ENCODE results near the gene TSPAN2.

Gene TSPAN2

GRCh38 chr1:115113766-115114165 is 24.5 kb upstream of the TSPAN2 start:
- Histone ChIP-seq H3K36me3 (ENCODE audit: insufficient read depth, low read length) (no peaks in the 10 kb centered on the region), H3K4me1 (ENCODE audit: insufficient read depth, low read length) (no peaks in the 10 kb centered on the region), H3K27ac (ENCODE audit: low read depth, low read length) (no peak overlapping the region), H3K9me3 (ENCODE audit: low read length) (no peaks in the 10 kb centered on the region), H3K4me3 (ENCODE audit: low read depth in 1 of 2, low read length in 2 of 2) (no peak overlapping the region), H3K27me3 (ENCODE audit: control insufficient read depth in 1 of 2, insufficient read depth in 2 of 2, low read length in 2 of 2) (no peaks in the 10 kb centered on the region), H3K9ac (ENCODE audit: low read length) (no peak overlapping the region)

DNA sequence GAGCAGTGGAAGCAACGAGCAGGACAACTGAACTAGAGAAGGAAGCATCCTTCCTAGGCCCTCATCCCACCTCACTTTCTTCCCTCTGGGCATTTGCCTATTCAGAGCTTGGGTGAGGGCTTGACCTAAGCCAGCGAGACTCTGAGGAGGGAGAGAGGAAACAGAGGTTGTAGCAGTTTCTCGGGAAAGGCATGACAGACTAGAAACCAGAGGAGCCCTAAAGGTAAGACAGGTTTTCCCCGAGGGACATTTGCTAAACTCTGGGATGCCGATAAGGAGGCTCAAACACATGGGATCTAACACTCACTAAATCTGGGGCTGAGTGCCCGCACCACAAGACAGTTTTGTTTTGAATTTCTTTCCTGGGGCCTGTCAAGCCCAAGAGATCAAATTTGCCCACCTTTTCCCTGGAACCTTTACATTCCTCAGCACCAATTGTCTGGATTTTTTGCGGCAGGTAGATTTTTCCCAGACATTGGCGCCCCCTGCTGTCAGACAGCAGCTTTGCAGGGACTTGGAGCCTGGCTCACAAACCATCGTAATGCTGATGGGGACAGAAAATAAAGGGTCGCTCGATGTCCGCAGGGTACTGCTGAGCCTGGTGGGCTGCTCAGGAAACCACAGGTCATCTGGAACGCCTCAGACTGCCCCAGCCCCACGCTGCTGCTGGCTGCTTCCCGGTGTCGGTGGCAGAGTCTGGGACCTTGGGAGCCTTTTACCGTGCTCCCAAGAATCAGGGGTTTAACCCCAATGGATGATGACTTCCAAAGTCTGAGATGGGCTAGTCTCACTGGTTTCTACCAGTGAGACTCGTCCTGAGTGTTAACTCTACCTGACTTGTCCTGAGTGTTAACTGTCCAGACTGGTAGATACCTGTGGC is 23.4 kb upstream of the TSPAN2 start:
- H3K9ac ChIP-seq (ENCODE audit: low read length) = no peak overlapping the region
- H3K9me3 ChIP-seq (ENCODE audit: low read length) = no peaks in the 10 kb centered on the region
- no peaks in the 10 kb centered on the region for H3K4me1 ChIP-seq (ENCODE audit: insufficient read depth, low read length)
- peak overlapping the region in 1 of 2 donors; percentile 2 for H3K4me3 ChIP-seq (ENCODE audit: low read depth in 1 of 2, low read length in 2 of 2)
- no peaks in the 10 kb centered on the region for H3K36me3 ChIP-seq (ENCODE audit: insufficient read depth, low read length)
- no peaks in the 10 kb centered on the region for H3K27me3 ChIP-seq (ENCODE audit: control insufficient read depth in 1 of 2, insufficient read depth in 2 of 2, low read length in 2 of 2)
- H3K27ac ChIP-seq (ENCODE audit: low read depth, low read length) = no peak overlapping the region

- Histone ChIP-seq H3K9me3 (ENCODE audit: low read length) (no peaks in the 10 kb centered on the region), H3K9ac (ENCODE audit: low read length) (no peak overlapping the region), H3K4me3 (ENCODE audit: low read depth in 1 of 2, low read length in 2 of 2) (no peak overlapping the region), H3K4me1 (ENCODE audit: insufficient read depth, low read length) (no peaks in the 10 kb centered on the region), H3K36me3 (ENCODE audit: insufficient read depth, low read length) (no peaks in the 10 kb centered on the region), H3K27me3 (ENCODE audit: control insufficient read depth in 1 of 2, insufficient read depth in 2 of 2, low read length in 2 of 2) (no peaks in the 10 kb centered on the region), H3K27ac (ENCODE audit: low read depth, low read length) (no peak overlapping the region)
Measured at GRCh38 chr1:115107516-115108260, 18.4 kb upstream of the TSPAN2 start.

- H3K4me3 ChIP-seq (ENCODE audit: low read depth in 1 of 2, low read length in 2 of 2) = no peak overlapping the region
- no peaks in the 10 kb centered on the region for H3K27me3 ChIP-seq (ENCODE audit: control insufficient read depth in 1 of 2, insufficient read depth in 2 of 2, low read length in 2 of 2)
- H3K9ac ChIP-seq (ENCODE audit: low read length) = no peak overlapping the region
- H3K36me3 ChIP-seq (ENCODE audit: insufficient read depth, low read length) = no peaks in the 10 kb centered on the region
- peaks cover 2% of the 10 kb centered on the region for H3K4me1 ChIP-seq (ENCODE audit: insufficient read depth, low read length)
- no peaks in the 10 kb centered on the region for H3K9me3 ChIP-seq (ENCODE audit: low read length)
- H3K27ac ChIP-seq (ENCODE audit: low read depth, low read length) = no peak overlapping the region
Measured at GRCh38 chr1:115105831-115106230, 16.5 kb upstream of the TSPAN2 start.

DNA sequence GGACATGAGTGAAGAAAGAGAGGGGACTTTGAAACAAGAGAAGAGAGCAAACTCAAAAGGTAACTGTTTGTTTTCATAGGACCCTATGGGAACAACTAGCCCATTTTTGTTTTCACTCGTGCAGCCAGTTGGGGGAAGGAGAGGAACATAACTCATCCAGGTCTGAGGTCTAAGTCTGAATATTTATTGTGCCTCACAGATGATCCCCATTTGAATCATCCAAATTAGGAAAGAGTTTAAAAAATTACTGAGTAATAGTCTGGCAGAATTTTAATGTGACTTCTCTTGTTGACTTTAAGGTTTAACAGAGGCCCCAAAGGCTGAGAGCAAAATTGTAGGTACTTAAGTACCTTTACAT is 10.4 kb upstream of the TSPAN2 start:
- H3K27ac ChIP-seq (ENCODE audit: low read depth, low read length) = peak overlapping the region; percentile 69
- H3K27me3 ChIP-seq (ENCODE audit: control insufficient read depth in 1 of 2, insufficient read depth in 2 of 2, low read length in 2 of 2) = no peaks in the 10 kb centered on the region
- H3K9ac ChIP-seq (ENCODE audit: low read length) = peak overlapping the region; percentile 62
- H3K9me3 ChIP-seq (ENCODE audit: low read length) = no peaks in the 10 kb centered on the region
- H3K36me3 ChIP-seq (ENCODE audit: insufficient read depth, low read length) = no peaks in the 10 kb centered on the region
- H3K4me1 ChIP-seq (ENCODE audit: insufficient read depth, low read length) = peaks cover 30% of the 10 kb centered on the region
- H3K4me3 ChIP-seq (ENCODE audit: low read depth in 1 of 2, low read length in 2 of 2) = peak overlapping the region in 1 of 2 donors; percentile 50

DNA sequence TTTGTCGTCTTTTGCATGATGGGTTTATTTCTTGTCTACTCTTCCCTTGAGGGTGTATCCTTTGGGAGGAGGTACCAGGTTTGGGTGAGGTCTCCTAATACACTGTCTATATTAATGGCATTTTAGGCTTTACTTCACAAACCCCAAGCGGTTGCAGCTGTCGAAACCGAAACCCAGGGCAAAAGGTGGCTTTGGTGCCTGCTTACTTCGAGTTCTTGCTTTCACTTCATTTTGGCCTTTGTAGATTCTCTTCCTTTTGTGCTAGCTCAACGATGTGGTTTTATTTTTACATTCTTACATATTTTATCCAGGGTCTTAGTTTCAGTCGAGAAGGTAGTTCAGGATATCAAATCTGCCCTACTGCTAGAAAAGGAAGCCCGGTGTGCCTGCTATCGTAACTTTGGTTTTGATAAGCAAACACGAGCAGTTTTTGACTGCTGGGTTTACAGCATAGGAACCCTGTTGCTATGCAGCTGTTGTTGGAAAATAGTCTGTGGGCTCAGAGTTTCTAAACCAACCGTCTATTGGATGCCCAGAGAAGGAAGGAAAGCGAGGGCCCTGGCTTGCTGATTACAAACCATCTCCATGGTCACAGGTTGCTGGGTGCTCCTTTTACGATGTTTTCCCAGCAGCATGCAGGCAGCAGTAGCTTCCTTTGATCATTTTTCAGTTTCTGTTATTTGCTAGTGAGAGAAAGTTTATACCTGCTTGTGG is 9.8 kb upstream of the TSPAN2 start:
- peaks cover 30% of the 10 kb centered on the region for H3K4me1 ChIP-seq (ENCODE audit: insufficient read depth, low read length)
- H3K27ac ChIP-seq (ENCODE audit: low read depth, low read length) = peak overlapping the region; percentile 69
- H3K9me3 ChIP-seq (ENCODE audit: low read length) = no peaks in the 10 kb centered on the region
- H3K4me3 ChIP-seq (ENCODE audit: low read depth in 1 of 2, low read length in 2 of 2) = peak overlapping the region; percentile 5 to 50
- no peaks in the 10 kb centered on the region for H3K36me3 ChIP-seq (ENCODE audit: insufficient read depth, low read length)
- peak overlapping the region; percentile 62 for H3K9ac ChIP-seq (ENCODE audit: low read length)
- no peaks in the 10 kb centered on the region for H3K27me3 ChIP-seq (ENCODE audit: control insufficient read depth in 1 of 2, insufficient read depth in 2 of 2, low read length in 2 of 2)

DNA sequence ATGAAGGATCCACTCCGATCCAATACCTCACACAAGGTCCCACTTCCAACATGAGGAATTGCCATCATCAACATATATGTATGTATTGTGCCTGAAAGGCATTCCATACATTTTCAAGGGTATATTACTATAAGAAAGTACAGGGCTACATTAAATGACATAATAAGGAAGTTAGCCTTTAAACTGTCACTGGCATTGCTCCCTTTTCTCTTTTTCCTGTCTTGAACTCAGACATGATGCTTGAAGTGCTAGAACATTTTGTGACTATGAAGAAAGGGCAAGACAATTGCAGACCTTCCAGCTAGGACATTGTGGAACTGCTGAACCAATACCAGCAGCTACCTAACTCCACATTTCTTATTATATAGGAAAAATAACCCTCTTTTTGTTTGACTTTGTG is 2.9 kb upstream of the TSPAN2 start:
- H3K27me3 ChIP-seq (ENCODE audit: control insufficient read depth in 1 of 2, insufficient read depth in 2 of 2, low read length in 2 of 2) = no peaks in the 10 kb centered on the region
- H3K36me3 ChIP-seq (ENCODE audit: insufficient read depth, low read length) = no peaks in the 10 kb centered on the region
- H3K4me1 ChIP-seq (ENCODE audit: insufficient read depth, low read length) = peaks cover 14% of the 10 kb centered on the region
- no peak overlapping the region for H3K9ac ChIP-seq (ENCODE audit: low read length)
- H3K4me3 ChIP-seq (ENCODE audit: low read depth in 1 of 2, low read length in 2 of 2) = no peak overlapping the region
- H3K27ac ChIP-seq (ENCODE audit: low read depth, low read length) = no peak overlapping the region
- H3K9me3 ChIP-seq (ENCODE audit: low read length) = no peaks in the 10 kb centered on the region

- Histone ChIP-seq H3K27ac (ENCODE audit: low read depth, low read length) (peak overlapping the region; percentile 5), H3K4me1 (ENCODE audit: insufficient read depth, low read length) (peaks cover 10% of the 10 kb centered on the region), H3K9ac (ENCODE audit: low read length) (no peak overlapping the region), H3K4me3 (ENCODE audit: low read depth in 1 of 2, low read length in 2 of 2) (no peak overlapping the region), H3K9me3 (ENCODE audit: low read length) (no peaks in the 10 kb centered on the region), H3K36me3 (ENCODE audit: insufficient read depth, low read length) (no peaks in the 10 kb centered on the region), H3K27me3 (ENCODE audit: control insufficient read depth in 1 of 2, insufficient read depth in 2 of 2, low read length in 2 of 2) (no peaks in the 10 kb centered on the region)
Measured at GRCh38 chr1:115091572-115091971, 2.3 kb upstream of the TSPAN2 start.

- Histone ChIP-seq H3K36me3 (ENCODE audit: insufficient read depth, low read length) (no peaks in the 10 kb centered on the region), H3K9ac (ENCODE audit: low read length) (peak overlapping the region; percentile 69), H3K9me3 (ENCODE audit: low read length) (no peaks in the 10 kb centered on the region), H3K4me3 (ENCODE audit: low read depth in 1 of 2, low read length in 2 of 2) (no peak overlapping the region), H3K27ac (ENCODE audit: low read depth, low read length) (peak overlapping the region; percentile 84), H3K4me1 (ENCODE audit: insufficient read depth, low read length) (peaks cover 10% of the 10 kb centered on the region), H3K27me3 (ENCODE audit: control insufficient read depth in 1 of 2, insufficient read depth in 2 of 2, low read length in 2 of 2) (no peaks in the 10 kb centered on the region)
Measured at GRCh38 chr1:115090956-115091355, 1.7 kb upstream of the TSPAN2 start.

GRCh38 chr1:115090540-115090939 is 1.2 kb upstream of the TSPAN2 start:
- H3K9ac ChIP-seq (ENCODE audit: low read length) = peak overlapping the region; percentile 69
- H3K36me3 ChIP-seq (ENCODE audit: insufficient read depth, low read length) = no peaks in the 10 kb centered on the region
- H3K4me3 ChIP-seq (ENCODE audit: low read depth in 1 of 2, low read length in 2 of 2) = no peak overlapping the region
- peaks cover 10% of the 10 kb centered on the region for H3K4me1 ChIP-seq (ENCODE audit: insufficient read depth, low read length)
- H3K9me3 ChIP-seq (ENCODE audit: low read length) = no peaks in the 10 kb centered on the region
- no peaks in the 10 kb centered on the region for H3K27me3 ChIP-seq (ENCODE audit: control insufficient read depth in 1 of 2, insufficient read depth in 2 of 2, low read length in 2 of 2)
- H3K27ac ChIP-seq (ENCODE audit: low read depth, low read length) = peak overlapping the region; percentile 84

DNA sequence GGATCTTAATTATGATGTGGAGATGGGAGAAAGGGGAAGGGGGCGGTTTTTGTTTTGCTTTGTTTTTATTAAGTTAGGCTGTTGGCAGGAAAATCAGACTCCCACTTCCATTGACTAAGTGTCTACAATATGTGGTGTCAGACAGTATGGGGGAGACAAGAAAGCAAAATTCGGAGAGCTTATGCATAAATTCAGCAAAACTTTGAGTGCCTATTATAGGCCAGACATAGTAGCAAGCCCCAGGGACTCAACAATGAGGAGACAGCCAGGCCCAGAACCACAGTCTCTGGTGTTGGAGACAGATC is 835 bp upstream of the TSPAN2 start:
- Histone ChIP-seq H3K4me3 (ENCODE audit: low read depth in 1 of 2, low read length in 2 of 2) (peak overlapping the region in 1 of 2 donors; percentile 74), H3K36me3 (ENCODE audit: insufficient read depth, low read length) (no peaks in the 10 kb centered on the region), H3K9me3 (ENCODE audit: low read length) (no peaks in the 10 kb centered on the region), H3K4me1 (ENCODE audit: insufficient read depth, low read length) (peaks cover 10% of the 10 kb centered on the region), H3K27me3 (ENCODE audit: control insufficient read depth in 1 of 2, insufficient read depth in 2 of 2, low read length in 2 of 2) (no peaks in the 10 kb centered on the region), H3K27ac (ENCODE audit: low read depth, low read length) (peak overlapping the region; percentile 84), H3K9ac (ENCODE audit: low read length) (peak overlapping the region; percentile 69)

Measured in muscle layer of colon (tissue), 2 donors.